Medulla oblongata (tissue), 1 donor: ENCODE results near the gene EXT2.

Experiments
- DNase-seq: peaks from one replicate; pipeline ENCODE4 v3.0.0-alpha.2; 2015; ENCODE audit errors: extremely low spot score

The EXT2 gene

GRCh38 chr11:44133335-44133946 is 38.0 kb downstream of the EXT2 start:
- peak; percentile 30 for DNase-seq

- DNase-seq: no peak
These were observed 39.1 kb downstream of the EXT2 start for GRCh38 chr11:44134625-44135024.

- DNase-seq: no peak
These were observed 40.9 kb downstream of the EXT2 start for GRCh38 chr11:44136176-44136945.

GRCh38 chr11:44137057-44137456 is 41.6 kb downstream of the EXT2 start:
- no peak for DNase-seq

GRCh38 chr11:44138286-44138685 is 42.8 kb downstream of the EXT2 start:
- no peak for DNase-seq

GRCh38 chr11:44138980-44139379 is 43.5 kb downstream of the EXT2 start:
- no peak for DNase-seq

GRCh38 chr11:44139565-44140330 is 44.3 kb downstream of the EXT2 start:
- DNase-seq: no peak

GRCh38 chr11:44140372-44140771 is 44.9 kb downstream of the EXT2 start:
- DNase-seq: no peak

- no peak for DNase-seq
These were observed 45.3 kb downstream of the EXT2 start for GRCh38 chr11:44140805-44141204.

- DNase-seq: no peak
These were observed 48.8 kb downstream of the EXT2 start for GRCh38 chr11:44143987-44144909.

GRCh38 chr11:44145011-44145775 is 49.7 kb downstream of the EXT2 start:
- DNase-seq: no peak

GRCh38 chr11:44146931-44147330 is 51.5 kb downstream of the EXT2 start:
- no peak for DNase-seq

- no peak for DNase-seq
These were observed 52.3 kb downstream of the EXT2 start for GRCh38 chr11:44147751-44148150.

- no peak for DNase-seq
These were observed 54.2 kb downstream of the EXT2 start for GRCh38 chr11:44149651-44150050.

- no peak for DNase-seq
These were observed 54.9 kb downstream of the EXT2 start for GRCh38 chr11:44150401-44150800.

GRCh38 chr11:44157019-44157418 is 61.5 kb downstream of the EXT2 start:
- no peak for DNase-seq

GRCh38 chr11:44158384-44158783 is 62.9 kb downstream of the EXT2 start:
- no peak for DNase-seq

- DNase-seq: no peak
These were observed 64.6 kb downstream of the EXT2 start for GRCh38 chr11:44159848-44160721.

- no peak for DNase-seq
These were observed 66.5 kb downstream of the EXT2 start for GRCh38 chr11:44162004-44162403.

GRCh38 chr11:44162662-44163061 is 67.2 kb downstream of the EXT2 start:
- DNase-seq: no peak
